ENCODE measurements around the gene IL1RAP.

The IL1RAP gene

DNA sequence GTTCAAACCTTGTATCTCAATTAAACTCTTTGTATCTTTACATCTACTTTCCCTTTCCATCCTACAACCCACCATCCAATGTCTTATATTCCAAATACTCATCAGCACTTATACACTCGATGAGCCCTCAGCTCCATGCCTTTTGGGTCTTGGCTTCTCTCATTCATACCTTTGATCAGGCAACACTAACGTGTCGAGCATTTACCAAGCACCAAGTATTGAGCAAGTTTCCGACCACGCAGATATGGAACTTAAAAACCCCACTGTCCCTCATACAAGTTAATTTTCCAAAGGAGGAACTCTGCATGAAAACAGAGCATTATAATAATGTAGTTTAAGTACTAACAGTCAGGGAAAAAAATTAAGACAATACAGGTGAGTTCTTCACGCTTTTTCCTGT, 102.8 kb downstream of the IL1RAP start:
- no peak for DNase-seq

DNA sequence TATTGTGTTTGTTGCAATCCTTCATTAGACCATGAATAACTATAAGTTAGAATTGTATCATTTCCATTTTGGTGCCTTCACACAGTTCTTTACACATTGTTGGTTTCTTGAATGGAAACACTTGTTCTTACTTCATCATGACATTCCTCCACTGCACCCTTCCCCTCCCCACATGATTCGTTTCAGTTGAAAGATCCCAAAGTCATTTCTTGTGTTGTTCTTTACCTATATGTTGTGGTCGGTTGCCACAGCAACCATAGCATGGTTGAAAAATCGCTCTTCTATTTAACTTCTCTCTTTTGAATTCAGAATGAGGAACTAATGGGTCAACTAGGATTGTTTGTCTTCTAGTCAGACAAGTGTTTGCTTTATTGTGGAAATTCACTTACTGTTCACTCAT, 103.3 kb downstream of the IL1RAP start:
- no peak for DNase-seq

GRCh38 chr3:190618330-190619030, 104.6 kb downstream of the IL1RAP start:
- no peak for DNase-seq

GRCh38 chr3:190619353-190619752, 105.5 kb downstream of the IL1RAP start:
- DNase-seq, result no peak

- no peak for DNase-seq
These were observed 105.9 kb downstream of the IL1RAP start for GRCh38 chr3:190619761-190620160.

- DNase-seq, result no peak
These were observed 107.2 kb downstream of the IL1RAP start for GRCh38 chr3:190620886-190621608.

DNA sequence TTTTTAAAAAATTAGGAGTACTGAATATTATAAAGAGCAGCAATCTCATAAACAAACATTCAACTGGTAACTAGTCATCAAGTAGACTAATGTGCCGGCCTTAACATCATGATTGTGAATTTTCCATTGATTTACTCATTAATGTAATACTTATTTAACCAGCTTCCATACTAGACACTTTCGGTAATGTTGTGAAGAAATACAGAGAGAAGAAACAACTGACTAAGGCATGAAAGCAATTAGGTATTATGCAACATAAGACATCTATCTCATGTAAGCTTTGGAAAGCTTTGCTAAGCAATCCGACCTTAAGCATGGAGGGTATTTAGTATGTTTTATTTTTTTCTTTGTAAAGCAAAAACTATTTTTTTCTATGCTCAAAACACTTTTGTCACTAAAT, 108.0 kb downstream of the IL1RAP start:
- no peak for DNase-seq

GRCh38 chr3:190624282-190624681, 110.4 kb downstream of the IL1RAP start:
- DNase-seq, result no peak

- DNase-seq, result no peak
These were observed 113.2 kb downstream of the IL1RAP start for GRCh38 chr3:190626951-190627620.

DNA sequence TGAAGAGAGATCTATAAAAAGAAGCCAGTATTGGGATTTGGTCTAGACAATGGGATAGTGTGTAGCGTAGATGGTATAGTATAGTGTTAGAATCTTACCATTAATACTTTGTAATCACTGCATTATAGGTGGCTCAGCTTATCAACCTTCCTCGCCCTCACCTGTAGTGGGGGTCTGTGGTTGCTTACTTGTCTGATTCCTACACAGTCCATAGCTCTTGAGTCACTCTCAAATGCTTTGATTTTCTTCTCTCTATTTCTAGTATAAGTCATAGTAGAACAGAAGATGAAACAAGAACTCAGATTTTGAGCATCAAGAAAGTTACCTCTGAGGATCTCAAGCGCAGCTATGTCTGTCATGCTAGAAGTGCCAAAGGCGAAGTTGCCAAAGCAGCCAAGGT, 115.2 kb downstream of the IL1RAP start:
- DNase-seq, result no peak

GRCh38 chr3:190631295-190631694, 117.4 kb downstream of the IL1RAP start:
- no peak for DNase-seq

- no peak for DNase-seq
These were observed 127.7 kb downstream of the IL1RAP start for GRCh38 chr3:190641564-190641963.

GRCh38 chr3:190642016-190642415, 128.1 kb downstream of the IL1RAP start:
- DNase-seq, result no peak

DNA sequence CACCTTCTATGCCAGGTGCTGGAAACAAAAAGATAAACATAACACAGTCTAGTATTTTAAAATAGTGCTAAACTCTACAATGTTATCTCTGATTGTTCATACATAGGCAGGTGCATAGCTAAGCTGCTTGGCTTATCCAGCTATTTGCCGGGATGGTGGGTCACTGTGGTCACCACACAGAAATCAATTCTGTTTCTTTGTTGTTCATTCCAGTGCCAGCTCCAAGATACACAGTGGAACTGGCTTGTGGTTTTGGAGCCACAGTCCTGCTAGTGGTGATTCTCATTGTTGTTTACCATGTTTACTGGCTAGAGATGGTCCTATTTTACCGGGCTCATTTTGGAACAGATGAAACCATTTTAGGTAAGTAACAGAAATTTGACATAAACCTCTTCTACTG, 130.2 kb downstream of the IL1RAP start:
- DNase-seq, result no peak

DNA sequence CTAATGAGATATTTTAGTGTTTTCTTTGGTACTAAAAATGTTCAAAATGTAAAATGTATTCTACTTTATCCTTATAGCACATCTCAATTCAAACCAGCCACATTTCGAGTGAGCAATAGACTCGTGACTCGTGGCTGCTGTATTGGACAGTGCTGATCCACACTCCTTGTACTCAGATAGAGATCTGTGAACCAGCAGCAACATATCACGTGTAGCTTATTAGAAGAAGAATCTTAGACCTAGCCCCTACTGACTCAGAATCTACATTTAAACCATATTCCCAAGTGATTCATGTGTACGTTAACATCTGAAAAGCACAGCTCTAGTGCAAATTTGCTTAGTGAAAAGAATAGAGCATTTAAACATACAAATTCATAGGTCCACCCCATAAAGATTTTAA, 130.9 kb downstream of the IL1RAP start:
- no peak for DNase-seq

DNA sequence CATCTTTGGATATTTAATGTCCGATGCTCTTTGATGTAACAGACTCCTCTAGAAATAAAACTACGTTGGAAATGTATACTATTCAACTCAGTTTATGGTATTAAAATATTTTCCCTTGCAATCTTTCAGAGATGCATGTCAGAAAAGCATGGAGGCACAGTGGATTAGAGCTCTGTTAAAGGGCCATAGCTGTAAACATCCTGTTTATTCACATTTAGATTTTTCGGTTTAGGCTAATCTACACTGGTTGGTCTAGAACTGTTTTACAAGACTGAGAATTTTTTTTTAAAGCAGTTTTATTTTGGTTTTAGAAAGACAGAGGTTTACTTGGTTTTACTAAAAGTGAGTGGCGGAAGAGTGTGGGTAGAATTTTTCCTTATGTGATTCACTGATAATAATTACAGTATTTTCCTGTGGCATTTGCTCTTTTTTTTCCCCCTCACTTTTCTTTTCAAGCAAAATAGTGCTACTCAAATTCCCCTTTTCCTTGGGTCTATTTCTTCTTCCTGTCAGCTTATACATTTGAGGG, 132.1 kb downstream of the IL1RAP start:
- DNase-seq, result no peak

- no peak for DNase-seq
These were observed 133.1 kb downstream of the IL1RAP start for GRCh38 chr3:190646996-190647395.

DNA sequence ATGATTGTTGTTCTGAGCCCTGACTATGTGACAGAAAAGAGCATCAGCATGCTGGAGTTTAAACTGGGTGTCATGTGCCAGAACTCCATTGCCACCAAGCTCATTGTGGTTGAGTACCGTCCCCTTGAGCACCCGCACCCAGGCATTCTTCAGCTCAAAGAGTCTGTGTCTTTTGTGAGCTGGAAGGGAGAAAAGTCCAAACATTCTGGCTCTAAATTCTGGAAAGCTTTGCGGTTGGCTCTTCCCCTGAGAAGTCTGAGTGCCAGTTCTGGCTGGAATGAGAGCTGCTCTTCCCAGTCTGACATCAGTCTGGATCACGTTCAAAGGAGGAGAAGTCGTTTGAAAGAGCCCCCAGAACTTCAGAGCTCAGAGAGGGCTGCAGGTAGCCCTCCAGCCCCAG, 142.0 kb downstream of the IL1RAP start:
- DNase-seq, result no peak

GRCh38 chr3:190658106-190658505, 144.2 kb downstream of the IL1RAP start:
- DNase-seq, result no peak

DNA sequence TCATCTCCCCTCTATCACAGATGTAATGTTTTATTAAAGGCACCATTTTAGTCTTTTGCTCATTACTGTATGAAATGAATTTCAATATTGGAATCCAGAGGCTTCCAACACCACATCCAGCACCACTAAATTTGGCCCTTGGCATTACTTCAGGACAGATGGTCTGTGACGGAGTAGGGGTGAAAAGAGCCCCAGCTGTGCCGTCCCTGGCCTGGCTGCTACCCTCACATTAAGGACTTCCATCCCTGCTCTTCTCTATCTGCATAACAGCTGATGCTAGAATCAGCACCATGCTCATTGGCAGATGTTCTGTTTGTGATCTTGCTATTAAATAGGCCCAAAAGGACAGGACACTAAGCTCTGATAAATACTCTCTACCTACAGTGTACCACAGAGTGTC, 152.9 kb downstream of the IL1RAP start:
- DNase-seq, result no peak

DNA sequence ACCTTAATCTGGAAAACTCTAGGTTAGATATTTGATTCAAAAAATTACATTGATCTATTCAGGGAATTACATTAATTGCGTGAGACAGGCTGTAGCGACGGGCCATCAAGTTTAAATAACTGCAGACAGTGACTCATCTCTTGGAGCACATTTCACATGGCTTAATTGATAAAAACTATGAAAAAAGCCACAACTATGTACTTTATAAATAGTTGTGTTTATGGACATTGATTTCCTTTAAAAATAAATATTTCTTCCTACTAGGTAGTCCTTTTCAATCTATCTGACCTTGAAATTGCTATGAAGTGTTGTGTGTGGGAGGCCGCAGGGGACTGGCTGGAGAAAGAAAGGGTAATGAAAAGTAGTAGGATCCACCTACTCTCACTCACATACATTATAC, 157.8 kb downstream of the IL1RAP start:
- no peak for DNase-seq

- no peak for DNase-seq
These were observed 159.3 kb downstream of the IL1RAP start for GRCh38 chr3:190673148-190673547.

- DNase-seq, result no peak
These were observed 162.6 kb downstream of the IL1RAP start for GRCh38 chr3:190676481-190676880.

- DNase-seq, result no peak
These were observed 163.1 kb downstream of the IL1RAP start for GRCh38 chr3:190677001-190677400.

Measured in SHP77 treated with DMSO at 0.1 percent for 48 hours (cell line).